ENCODE measurements around the gene GMDS.

GMDS gene

DNA sequence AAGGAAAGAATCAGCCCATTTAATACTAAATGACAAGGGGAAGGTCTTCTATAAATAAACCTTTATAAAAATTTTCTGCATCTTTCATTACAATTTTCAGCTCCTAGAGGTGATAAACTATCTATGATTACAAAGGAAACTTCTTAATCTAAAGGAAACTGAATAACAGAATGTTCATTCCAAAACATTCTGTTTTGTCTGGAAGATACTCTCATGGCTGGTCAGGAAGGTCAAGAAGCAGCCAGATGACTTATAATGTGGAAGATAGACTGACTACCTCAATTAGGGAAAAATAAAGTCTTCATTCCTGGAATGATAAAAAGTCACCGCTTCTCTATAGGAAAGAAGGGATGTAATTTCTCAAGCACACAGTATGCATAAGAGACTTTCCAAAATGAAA lies 131.3 kb downstream of the GMDS start:
- DNase-seq (ENCODE audit: low spot score), result no peak
- TF ChIP-seq, protein P1, sequence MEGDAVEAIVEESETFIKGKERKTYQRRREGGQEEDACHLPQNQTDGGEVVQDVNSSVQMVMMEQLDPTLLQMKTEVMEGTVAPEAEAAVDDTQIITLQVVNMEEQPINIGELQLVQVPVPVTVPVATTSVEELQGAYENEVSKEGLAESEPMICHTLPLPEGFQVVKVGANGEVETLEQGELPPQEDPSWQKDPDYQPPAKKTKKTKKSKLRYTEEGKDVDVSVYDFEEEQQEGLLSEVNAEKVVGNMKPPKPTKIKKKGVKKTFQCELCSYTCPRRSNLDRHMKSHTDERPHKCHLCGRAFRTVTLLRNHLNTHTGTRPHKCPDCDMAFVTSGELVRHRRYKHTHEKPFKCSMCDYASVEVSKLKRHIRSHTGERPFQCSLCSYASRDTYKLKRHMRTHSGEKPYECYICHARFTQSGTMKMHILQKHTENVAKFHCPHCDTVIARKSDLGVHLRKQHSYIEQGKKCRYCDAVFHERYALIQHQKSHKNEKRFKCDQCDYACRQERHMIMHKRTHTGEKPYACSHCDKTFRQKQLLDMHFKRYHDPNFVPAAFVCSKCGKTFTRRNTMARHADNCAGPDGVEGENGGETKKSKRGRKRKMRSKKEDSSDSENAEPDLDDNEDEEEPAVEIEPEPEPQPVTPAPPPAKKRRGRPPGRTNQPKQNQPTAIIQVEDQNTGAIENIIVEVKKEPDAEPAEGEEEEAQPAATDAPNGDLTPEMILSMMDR (IDR thresholded peaks at IDR 0.05; ENCODE audit: extremely low read depth, missing control alignments), result no peak

DNA sequence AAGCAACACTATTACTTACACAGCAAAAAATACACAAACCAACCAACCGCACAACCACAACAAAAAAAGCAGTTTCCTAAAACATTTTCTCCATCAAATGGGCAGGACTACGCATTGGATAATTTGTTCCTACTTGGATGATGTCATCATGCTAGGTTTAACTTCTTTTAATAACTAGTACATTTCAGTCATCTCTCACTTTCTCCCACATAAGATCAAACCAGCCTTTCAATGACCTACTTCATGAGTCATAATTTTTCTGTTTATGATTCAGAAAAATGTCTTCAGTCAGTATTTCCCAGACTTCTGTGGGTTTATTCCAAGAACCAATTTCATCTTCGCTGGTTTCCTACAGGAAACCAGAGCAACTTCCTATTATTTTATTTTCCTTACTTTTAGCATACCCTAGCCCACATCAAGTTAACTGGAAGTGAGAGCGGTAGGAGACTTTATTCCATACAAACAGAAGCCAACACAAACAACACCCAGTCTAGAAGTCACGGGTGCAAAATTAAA lies 134.2 kb downstream of the GMDS start:
- peak; percentile 53 for DNase-seq (ENCODE audit: low spot score)
- TF ChIP-seq, protein P1 (IDR thresholded peaks at IDR 0.05; ENCODE audit: extremely low read depth, missing control alignments), result no peak

DNA sequence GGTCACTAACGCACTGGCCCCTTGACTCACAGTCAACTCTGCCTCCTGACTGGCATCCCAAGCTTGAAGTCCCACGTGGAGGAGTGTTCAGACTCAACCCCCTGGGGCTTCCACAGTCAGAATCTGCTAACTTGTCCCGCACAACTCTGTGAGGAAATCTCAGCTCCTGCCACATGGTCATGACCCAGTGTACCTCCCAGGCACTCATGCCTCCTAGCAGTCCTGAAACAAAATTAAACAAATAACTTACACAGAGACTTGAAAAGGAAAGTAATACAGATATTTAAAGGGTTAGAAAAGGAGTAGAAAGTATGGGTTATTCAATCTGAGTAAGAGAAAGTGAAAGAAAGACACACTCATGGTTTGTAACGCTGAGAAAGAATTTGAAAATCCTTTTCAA lies 134.9 kb downstream of the GMDS start:
- TF ChIP-seq, protein P1 (IDR thresholded peaks at IDR 0.05; ENCODE audit: extremely low read depth, missing control alignments), result no peak
- peak; percentile 25 for DNase-seq (ENCODE audit: low spot score)

DNA sequence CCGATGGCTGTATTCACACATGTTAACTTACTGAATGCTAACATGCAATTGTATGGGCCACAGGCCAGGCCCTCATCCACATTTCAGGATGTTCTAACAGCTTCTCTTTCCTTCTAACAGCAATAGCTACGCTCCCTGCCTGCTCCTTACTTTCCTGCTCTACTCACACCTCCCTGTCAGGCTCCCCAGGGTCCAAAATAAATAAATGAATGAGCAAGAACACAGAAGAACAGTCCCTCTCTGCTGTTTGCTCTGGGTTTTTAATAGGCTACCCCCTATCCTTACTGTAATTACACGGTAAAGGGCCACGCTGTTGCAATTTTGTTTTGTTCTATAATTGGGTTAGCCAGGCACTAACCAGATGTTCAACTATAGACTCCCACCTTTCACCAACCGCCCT lies 135.6 kb downstream of the GMDS start:
- no peak for DNase-seq (ENCODE audit: low spot score)
- TF ChIP-seq, protein P1 (IDR thresholded peaks at IDR 0.05; ENCODE audit: extremely low read depth, missing control alignments), result no peak

DNA sequence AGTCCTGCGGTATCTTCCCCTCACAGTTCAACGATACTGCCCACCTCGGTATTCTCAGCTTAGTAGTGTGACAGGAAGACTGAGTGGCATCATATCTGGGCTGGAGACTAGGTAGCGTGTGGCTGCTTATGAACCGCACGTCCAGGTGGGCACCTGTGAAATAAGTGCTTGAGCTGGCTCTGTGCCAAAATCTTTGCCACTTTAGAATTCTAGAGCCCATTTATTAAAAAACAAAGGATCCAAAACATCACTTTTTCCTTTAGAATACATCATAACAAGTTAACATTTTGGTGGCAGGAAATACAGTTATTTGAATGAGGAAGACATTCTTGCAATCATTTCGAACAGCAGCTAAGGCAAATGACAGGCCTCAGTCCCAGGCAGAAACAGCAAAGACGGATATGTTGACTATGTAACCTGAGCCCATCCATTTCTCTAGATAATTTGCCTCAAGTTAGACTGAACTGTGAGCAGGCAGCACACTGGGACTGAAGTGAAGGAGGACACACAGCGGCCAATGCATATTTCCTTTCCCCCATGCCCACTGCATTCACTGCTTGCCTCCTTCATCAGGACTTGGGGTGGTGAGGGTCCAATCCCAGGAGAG lies 136.6 kb downstream of the GMDS start:
- TF ChIP-seq, protein P1 (IDR thresholded peaks at IDR 0.05; ENCODE audit: extremely low read depth, missing control alignments), result no peak
- DNase-seq (ENCODE audit: low spot score), result no peak

DNA sequence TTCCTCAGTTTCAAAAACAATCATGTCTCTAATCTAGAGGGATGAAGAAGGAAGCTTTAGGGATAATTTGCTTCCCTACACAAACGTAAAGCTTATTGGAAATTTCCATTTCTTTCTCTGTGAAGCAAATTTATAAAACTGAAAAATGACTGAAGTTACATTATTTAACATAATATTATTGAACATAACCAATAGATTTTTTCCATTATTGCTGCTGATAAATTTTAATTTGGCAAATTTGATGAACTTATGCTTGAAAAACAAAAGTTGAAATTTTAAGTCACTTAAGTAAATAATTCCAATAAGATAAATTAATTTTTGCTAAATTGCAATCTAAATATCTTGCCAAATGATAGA lies 140.9 kb downstream of the GMDS start:
- TF ChIP-seq, protein P1 (IDR thresholded peaks at IDR 0.05; ENCODE audit: extremely low read depth, missing control alignments), result no peak
- DNase-seq (ENCODE audit: low spot score), result no peak

DNA sequence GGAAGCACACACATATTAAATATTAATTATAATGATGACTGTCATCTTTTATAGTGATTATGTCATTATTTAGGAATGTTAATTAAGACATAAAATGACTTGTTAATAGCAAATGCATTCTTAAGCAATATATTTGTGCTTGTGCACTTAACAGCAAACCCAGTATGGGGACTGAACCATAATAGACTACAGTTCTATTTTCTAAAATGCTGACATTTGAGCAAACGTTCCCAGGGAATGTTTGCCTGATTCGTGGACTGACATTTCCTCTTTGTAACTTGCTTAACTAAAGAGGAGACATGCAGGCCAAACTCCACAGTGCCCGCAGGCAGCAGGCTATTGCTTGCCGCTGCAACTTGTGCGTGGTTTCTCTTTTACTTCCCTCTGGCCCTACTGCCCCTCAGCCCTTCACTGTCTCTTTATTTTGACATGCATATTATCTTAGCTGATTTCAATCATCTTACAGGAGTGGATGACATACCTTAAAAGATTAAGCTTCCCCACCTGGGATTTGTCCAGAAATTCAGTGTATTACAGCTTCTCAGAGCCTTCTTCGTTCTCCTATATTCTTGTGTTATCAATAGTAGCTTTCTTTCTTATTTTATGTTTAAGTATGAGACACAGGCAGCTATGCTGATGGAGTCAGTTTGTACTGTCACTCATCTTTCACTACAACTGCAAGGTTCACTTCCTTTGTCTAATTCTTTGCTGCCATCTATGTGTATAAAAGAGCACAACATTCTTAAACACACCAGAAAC lies 141.5 kb downstream of the GMDS start:
- DNase-seq (ENCODE audit: low spot score), result peak; percentile 35
- TF ChIP-seq, protein P1 (IDR thresholded peaks at IDR 0.05; ENCODE audit: extremely low read depth, missing control alignments), result no peak

All from GM20000 (cell line).